Epithelial cell of esophagus (primary cell): Measurements from ENCODE around the gene TRIM17.

Experiments
- DNase-seq: peaks from one replicate; pipeline ENCODE4 v3.0.0; 2010; ENCODE audit warnings: low read depth
- H3K4me3 ChIP-seq: 2 replicates; pipeline ENCODE4 v1.5.1; 2011; ENCODE audit warnings: mild to moderate bottlenecking, low read length, control low read depth
- CTCF ChIP-seq: IDR thresholded peaks from 2 replicates; pipeline ENCODE4 v1.5.1; 2011; ENCODE audit warnings: low read depth, mild to moderate bottlenecking, low read length, control low read depth, inconsistent platforms; ENCODE audit not compliant: insufficient read depth; ENCODE audit errors: missing control alignments

Gene TRIM17

GRCh38 chr1:228462560-228462959 lies 45.9 kb upstream of the TRIM17 start:
- H3K4me3 ChIP-seq, result no peak overlapping the region
- no peak for DNase-seq
- TF ChIP-seq CTCF, result no peak

- TF ChIP-seq CTCF, result no peak
- no peak overlapping the region for H3K4me3 ChIP-seq
- no peak for DNase-seq
Observed at GRCh38 chr1:228460821-228461220, 44.2 kb upstream of the TRIM17 start.

GRCh38 chr1:228459091-228459993 lies 42.7 kb upstream of the TRIM17 start:
- peak overlapping the region; percentile 82 for H3K4me3 ChIP-seq
- DNase-seq, result peak; percentile 86
- peak; percentile 76 for TF ChIP-seq CTCF

- TF ChIP-seq CTCF, result peak; percentile 30
- H3K4me3 ChIP-seq, result peak overlapping the region; percentile 82
- peak; percentile 99 for DNase-seq
Observed at GRCh38 chr1:228457396-228458176, 40.9 kb upstream of the TRIM17 start.

- no peak for DNase-seq
- H3K4me3 ChIP-seq, result peak overlapping the region; percentile 82
- TF ChIP-seq CTCF, result no peak
Observed at GRCh38 chr1:228457017-228457395, 40.3 kb upstream of the TRIM17 start.

GRCh38 chr1:228456252-228457016 lies 39.8 kb upstream of the TRIM17 start:
- TF ChIP-seq CTCF, result no peak
- no peak for DNase-seq
- H3K4me3 ChIP-seq, result peak overlapping the region; percentile 82
